Stimulated activated CD4-positive, alpha-beta T cell treated with anti-CD3 and anti-CD28 coated beads, Interleukin-15, amount 100 ng/mL, for 48 hours (primary cell): ENCODE results near the gene POTEE.
"Not testable (repeated sequence)": the region's sequence is repeated elsewhere in the genome, so short reads cannot be mapped to it uniquely, and the experiment has no call there.

Source experiments
- DNase-seq, 2 donors: peaks; one replicate each; pipeline ENCODE4 v3.0.0-alpha.2; 2020; ENCODE audit warnings: low read depth in 2 of 2

The POTEE gene

DNA sequence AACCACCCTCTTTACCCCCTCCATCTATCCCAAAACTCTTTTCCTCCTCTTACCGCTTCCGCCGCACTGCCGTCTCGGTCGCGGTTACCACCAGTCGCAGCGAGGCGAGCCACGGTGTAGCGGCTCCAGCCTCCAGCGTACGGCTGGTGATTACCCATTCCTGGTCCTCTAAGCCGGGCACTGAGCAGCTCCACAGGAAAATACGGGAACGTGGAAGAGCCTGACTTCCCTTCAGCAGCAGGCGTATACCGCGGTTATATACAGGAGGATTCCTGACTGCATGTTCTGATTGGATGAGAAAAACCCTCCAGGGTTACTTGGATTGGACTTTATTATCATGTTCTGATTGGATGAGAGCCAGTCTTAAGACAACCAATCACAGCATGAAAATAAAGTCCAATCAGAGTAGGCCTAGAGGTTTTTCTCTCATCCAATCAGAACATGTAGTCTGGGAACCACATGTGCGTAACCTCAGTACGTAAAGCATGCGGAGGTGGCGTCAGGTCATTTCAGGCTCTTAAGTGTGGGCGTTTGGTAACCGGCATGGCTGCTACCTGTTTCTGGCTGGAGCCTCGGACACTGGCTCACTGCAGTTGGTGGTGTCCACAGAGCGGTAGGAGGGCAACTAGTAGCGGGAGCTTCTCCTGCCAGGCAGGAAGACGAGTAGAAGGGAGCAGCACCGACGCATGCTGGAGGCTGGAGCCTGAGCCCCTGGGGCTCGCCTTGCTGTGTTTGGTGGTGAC, at the start of gene POTEE:
Gene POTEE (plus strand): TSS at position 507 of the 743 bp plus-strand sequence. CDS start 8,867 bp downstream, outside the sequence.
- not testable (repeated sequence) for DNase-seq

DNA sequence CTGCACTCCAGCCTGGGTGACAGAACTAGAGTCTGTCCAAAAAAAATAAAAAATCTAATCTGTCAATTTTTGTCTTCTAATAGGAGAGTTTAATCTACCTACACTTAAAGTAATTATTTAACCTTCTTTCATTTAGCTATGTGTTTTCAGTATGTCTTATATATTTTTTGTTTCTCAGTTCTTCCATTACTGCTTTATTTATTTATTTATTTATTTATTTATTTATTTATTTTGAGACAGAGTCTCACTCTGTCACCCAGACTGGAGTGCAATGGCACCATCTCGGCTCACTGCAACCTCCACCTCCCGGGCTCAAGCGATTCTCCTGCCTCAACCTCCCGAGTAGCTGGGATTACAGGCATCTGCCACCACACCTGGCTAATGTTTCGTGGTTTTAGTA, 43.8 kb upstream of the POTEE start:
- DNase-seq: not testable (repeated sequence)

- DNase-seq: no peak
Measured at GRCh38 chr2:131168538-131168937, 40.8 kb upstream of the POTEE start.

GRCh38 chr2:131178050-131178449, 31.3 kb upstream of the POTEE start:
- DNase-seq: not testable (repeated sequence)

- DNase-seq: not testable (repeated sequence)
Measured at GRCh38 chr2:131178721-131179418, 30.5 kb upstream of the POTEE start.

GRCh38 chr2:131181451-131181850, 27.9 kb upstream of the POTEE start:
- DNase-seq: not testable (repeated sequence)

DNA sequence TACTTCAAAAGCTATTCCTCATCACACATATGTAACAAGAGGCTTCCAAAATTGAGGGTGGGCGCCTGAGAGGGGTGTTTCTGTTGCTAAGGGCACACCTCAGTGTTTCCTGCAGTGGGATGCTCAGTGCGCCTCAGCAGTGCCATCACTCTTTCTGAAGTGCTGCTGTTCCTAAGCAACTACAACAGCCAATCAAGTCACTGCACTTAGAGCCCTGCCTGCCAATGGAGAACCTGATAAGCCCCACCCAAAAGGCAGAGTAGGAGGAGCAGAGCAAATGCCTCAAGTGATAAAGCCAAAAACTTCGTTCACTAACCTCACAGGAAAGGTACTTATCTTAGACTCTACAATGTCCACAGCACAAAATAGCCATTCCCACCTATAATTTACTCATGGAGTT, 15.9 kb upstream of the POTEE start:
- not testable (repeated sequence) for DNase-seq

- DNase-seq: not testable (repeated sequence)
Measured at GRCh38 chr2:131196186-131196585, 13.2 kb upstream of the POTEE start.

- DNase-seq: no peak
Measured at GRCh38 chr2:131201098-131201497, 8.2 kb upstream of the POTEE start.

- not testable (repeated sequence) for DNase-seq
Measured at GRCh38 chr2:131207839-131208238, 1.5 kb upstream of the POTEE start.

- not testable (repeated sequence) for DNase-seq
Measured at GRCh38 chr2:131209773-131210104, 403 bp downstream of the POTEE start.

- DNase-seq: not testable (repeated sequence)
Measured at GRCh38 chr2:131210434-131211211, 1.3 kb downstream of the POTEE start.

- not testable (repeated sequence) for DNase-seq
Measured at GRCh38 chr2:131217238-131217986, 8.1 kb downstream of the POTEE start.

DNA sequence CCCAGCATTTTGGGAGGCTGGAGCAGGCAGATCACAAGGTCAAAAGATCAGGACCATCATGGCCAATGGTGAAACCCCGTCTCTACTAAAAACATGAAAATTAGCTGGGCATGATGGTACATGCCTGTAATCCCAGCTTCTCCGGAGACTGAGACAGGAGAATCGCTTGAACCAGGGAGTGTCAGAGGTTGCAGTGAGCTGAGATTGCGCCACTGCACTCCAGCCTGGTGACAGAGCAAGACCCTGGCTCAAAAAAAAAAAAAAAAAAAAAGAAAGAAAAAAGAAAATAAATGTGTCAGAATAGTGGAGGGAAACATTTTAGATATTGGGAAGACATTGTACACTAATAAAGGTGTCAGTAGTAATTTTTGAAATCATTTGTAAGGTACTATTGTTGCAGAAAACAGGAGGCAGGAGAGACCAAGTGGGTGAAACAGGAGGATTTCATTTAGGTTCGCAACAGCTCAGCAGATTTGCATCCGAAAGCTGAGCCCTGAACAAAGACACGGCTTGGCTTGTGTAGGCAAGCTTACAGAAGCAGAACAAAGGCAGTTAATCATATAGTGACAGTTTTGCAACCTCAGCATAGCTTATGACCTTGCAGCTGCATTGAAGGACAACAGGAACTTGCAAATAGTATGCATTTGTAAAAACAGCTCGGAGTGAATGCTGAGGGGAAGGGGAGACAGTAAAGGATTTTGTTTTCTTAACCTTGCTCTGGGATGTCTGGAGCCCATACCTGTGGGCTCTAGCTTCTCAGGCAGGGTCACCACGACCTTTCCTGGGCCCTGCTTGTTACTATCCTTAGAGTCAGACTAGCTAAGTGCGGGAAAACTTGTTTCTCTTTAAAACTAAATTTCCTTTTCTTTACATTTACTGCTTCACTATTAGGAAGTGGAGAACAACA, 26.5 kb downstream of the POTEE start:
- not testable (repeated sequence) for DNase-seq
